ENCODE results near the gene RPS21.

RPS21 gene

GRCh38 chr20:62406635-62407176, 19.8 kb downstream of the RPS21 start:
- peak overlapping the region; percentile 91; the same call in 1 of the 2 replicates for H3K27ac ChIP-seq
- TF ChIP-seq CTCF (conservative IDR thresholded peaks at IDR 0.05), result no peak

- TF ChIP-seq CTCF (conservative IDR thresholded peaks at IDR 0.05), result no peak
- H3K27ac ChIP-seq, result peak within 1 kb of the TSS; percentile 91; the same call in 1 of the 2 replicates
Observed at GRCh38 chr20:62407221-62407992, 20.5 kb downstream of the RPS21 start, which contains the start of gene CABLES2. Gene CABLES2, minus strand, starts transcription at chr20:62407285. Its CDS starts 9 bp downstream, at chr20:62407276.

GRCh38 chr20:62408055-62408454, 21.2 kb downstream of the RPS21 start:
- peak overlapping the region; percentile 91; the same call in 1 of the 2 replicates for H3K27ac ChIP-seq

GRCh38 chr20:62408640-62409039, 21.7 kb downstream of the RPS21 start:
- TF ChIP-seq CTCF (conservative IDR thresholded peaks at IDR 0.05), result no peak

More at GRCh38 chr20:62408055-62408454, 21.2 kb downstream of the RPS21 start:
- TF ChIP-seq CTCF (conservative IDR thresholded peaks at IDR 0.05), result no peak

GRCh38 chr20:62409086-62409853, 22.4 kb downstream of the RPS21 start:
- TF ChIP-seq CTCF (conservative IDR thresholded peaks at IDR 0.05), result no peak
- H3K27ac ChIP-seq, result peak overlapping the region; percentile 67

More at GRCh38 chr20:62408640-62409039, 21.7 kb downstream of the RPS21 start:
- no peak overlapping the region; the same call in 1 of the 2 replicates for H3K27ac ChIP-seq

GRCh38 chr20:62409931-62410745, 23.2 kb downstream of the RPS21 start:
- peak; percentile 80 for TF ChIP-seq CTCF (conservative IDR thresholded peaks at IDR 0.05)
- H3K27ac ChIP-seq, result peak overlapping the region; percentile 67
